HG02970 (cell line): ENCODE data around the gene NUSAP1.
A peak's percentile ranks its signal among the peaks of the same experiment; 100 is the strongest.
"Not testable (repeated sequence)": the region's sequence is repeated elsewhere in the genome, so short reads cannot be mapped to it uniquely, and the experiment has no call there.

Source experiments
- ATAC-seq: cut with Tn5 transposase; IDR thresholded peaks from one replicate; pipeline ENCODE4 v1.9.1; 2021; ENCODE audit warnings: mild to moderate bottlenecking, moderate library complexity, moderate number of reproducible peaks; ENCODE audit not compliant: unreplicated experiment, low FRiP score

NUSAP1 gene

GRCh38 chr15:41332194-41333025, at the start of gene NUSAP1, which contains the start of gene OIP5:
Gene NUSAP1, plus strand, starts transcription at chr15:41332881. Its CDS starts 77 bp downstream, at chr15:41332958.
Gene OIP5, minus strand, starts transcription at chr15:41332591. Its CDS starts 30 bp downstream, at chr15:41332561.
- ATAC-seq: peak; percentile 81

- ATAC-seq: not testable (repeated sequence)
These were observed 49.6 kb upstream of the NUSAP1 start for GRCh38 chr15:41282980-41283652.

- peak; percentile 95 for ATAC-seq
These were observed 48.8 kb upstream of the NUSAP1 start for GRCh38 chr15:41283653-41284426.

GRCh38 chr15:41284427-41285177, 48.1 kb upstream of the NUSAP1 start:
- no peak for ATAC-seq

- ATAC-seq: no peak
These were observed 47.4 kb upstream of the NUSAP1 start for GRCh38 chr15:41285285-41285684.

- no peak for ATAC-seq
These were observed 45.9 kb upstream of the NUSAP1 start for GRCh38 chr15:41286665-41287333.

GRCh38 chr15:41288464-41288863, 44.2 kb upstream of the NUSAP1 start:
- no peak for ATAC-seq

GRCh38 chr15:41289953-41290352, 42.7 kb upstream of the NUSAP1 start:
- no peak for ATAC-seq

- peak; percentile 51 for ATAC-seq
These were observed 41.5 kb upstream of the NUSAP1 start for GRCh38 chr15:41291065-41291631.

GRCh38 chr15:41292521-41292920, 40.2 kb upstream of the NUSAP1 start:
- ATAC-seq: no peak

GRCh38 chr15:41301139-41301538, 31.5 kb upstream of the NUSAP1 start:
- not testable (repeated sequence) for ATAC-seq

GRCh38 chr15:41301587-41301986, 31.1 kb upstream of the NUSAP1 start:
- ATAC-seq: no peak

GRCh38 chr15:41304149-41304770, 28.4 kb upstream of the NUSAP1 start:
- ATAC-seq: no peak

- ATAC-seq: no peak
These were observed 25.0 kb upstream of the NUSAP1 start for GRCh38 chr15:41307679-41308078.

GRCh38 chr15:41309226-41309905, 23.3 kb upstream of the NUSAP1 start:
- ATAC-seq: no peak

GRCh38 chr15:41320805-41321330, 11.8 kb upstream of the NUSAP1 start:
- ATAC-seq: not testable (repeated sequence)

GRCh38 chr15:41323611-41324010, 9.1 kb upstream of the NUSAP1 start:
- no peak for ATAC-seq

GRCh38 chr15:41331281-41331680, 1.4 kb upstream of the NUSAP1 start:
- no peak for ATAC-seq
